ENCODE measurements around the gene HLA-DRB5.
"Not testable (repeated sequence)": the region's sequence is repeated elsewhere in the genome, so short reads cannot be mapped to it uniquely, and the experiment has no call there.

Gene HLA-DRB5

GRCh38 chr6:32475392-32476206 is 54.5 kb downstream of the HLA-DRB5 start:
- TF ChIP-seq POLR2A (IDR thresholded peaks at IDR 0.05; ENCODE audit: low read length) (no peak), GATA1 (IDR thresholded peaks at IDR 0.05; ENCODE audit: low read depth, low read length) (no peak)
- DNase-seq, result peak in 1 of 2 experiments; percentile 48

GRCh38 chr6:32473376-32474348 is 56.4 kb downstream of the HLA-DRB5 start:
- peak in 1 of 2 experiments; percentile 19 for DNase-seq

GRCh38 chr6:32472781-32473375 is 57.2 kb downstream of the HLA-DRB5 start:
- DNase-seq, result no peak
- TF ChIP-seq POLR2A (IDR thresholded peaks at IDR 0.05; ENCODE audit: low read length), result no peak
- TF ChIP-seq GATA1 (IDR thresholded peaks at IDR 0.05; ENCODE audit: low read depth, low read length), result no peak

GRCh38 chr6:32467743-32468503 is 62.2 kb downstream of the HLA-DRB5 start:
- DNase-seq, result not testable (repeated sequence)
